ENCODE measurements around the gene RIOK3. TPM values are rescaled to one million over a fixed set of nuclear protein-coding genes. Genes with fewer than 3 reads are reported as not detected.
"Not testable (repeated sequence)": the region's sequence is repeated elsewhere in the genome, so short reads cannot be mapped to it uniquely, and the experiment has no call there.

Gene RIOK3
- polyA plus RNA-seq, 1 donor from 2014 or later: 109 TPM

GRCh38 chr18:23506393-23506792 is 53.3 kb downstream of the RIOK3 start:
- Histone ChIP-seq H3K9ac (ENCODE audit: low read length) (no peak overlapping the region), H3K79me2 (replicated peaks; ENCODE audit: insufficient read depth, low read length) (no peaks in the 10 kb centered on the region)
- no peak for TF ChIP-seq MXI1 (conservative IDR thresholded peaks at IDR 0.05; ENCODE audit: poor library complexity, severe bottlenecking)
- TF ChIP-seq POLR2AphosphoS5 (IDR thresholded peaks at IDR 0.05): no peak
- no peak for TF ChIP-seq EZH2 (IDR thresholded peaks at IDR 0.05; ENCODE audit: borderline replicate concordance, insufficient read depth, low read length, poor library complexity, severe bottlenecking)
- TF ChIP-seq, protein P1, sequence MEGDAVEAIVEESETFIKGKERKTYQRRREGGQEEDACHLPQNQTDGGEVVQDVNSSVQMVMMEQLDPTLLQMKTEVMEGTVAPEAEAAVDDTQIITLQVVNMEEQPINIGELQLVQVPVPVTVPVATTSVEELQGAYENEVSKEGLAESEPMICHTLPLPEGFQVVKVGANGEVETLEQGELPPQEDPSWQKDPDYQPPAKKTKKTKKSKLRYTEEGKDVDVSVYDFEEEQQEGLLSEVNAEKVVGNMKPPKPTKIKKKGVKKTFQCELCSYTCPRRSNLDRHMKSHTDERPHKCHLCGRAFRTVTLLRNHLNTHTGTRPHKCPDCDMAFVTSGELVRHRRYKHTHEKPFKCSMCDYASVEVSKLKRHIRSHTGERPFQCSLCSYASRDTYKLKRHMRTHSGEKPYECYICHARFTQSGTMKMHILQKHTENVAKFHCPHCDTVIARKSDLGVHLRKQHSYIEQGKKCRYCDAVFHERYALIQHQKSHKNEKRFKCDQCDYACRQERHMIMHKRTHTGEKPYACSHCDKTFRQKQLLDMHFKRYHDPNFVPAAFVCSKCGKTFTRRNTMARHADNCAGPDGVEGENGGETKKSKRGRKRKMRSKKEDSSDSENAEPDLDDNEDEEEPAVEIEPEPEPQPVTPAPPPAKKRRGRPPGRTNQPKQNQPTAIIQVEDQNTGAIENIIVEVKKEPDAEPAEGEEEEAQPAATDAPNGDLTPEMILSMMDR (IDR thresholded peaks at IDR 0.05; ENCODE audit: poor library complexity, severe bottlenecking): no peak
- TF ChIP-seq SMC3 (conservative IDR thresholded peaks at IDR 0.05; ENCODE audit: poor library complexity): no peak
- no peak for TF ChIP-seq REST (IDR thresholded peaks at IDR 0.05; ENCODE audit: borderline replicate concordance)
- no peak for TF ChIP-seq TAF1 (IDR thresholded peaks at IDR 0.05; ENCODE audit: low read depth)
- TF ChIP-seq EP300 (conservative IDR thresholded peaks at IDR 0.05; ENCODE audit: poor library complexity, severe bottlenecking): no peak
- TF ChIP-seq RAD21 (conservative IDR thresholded peaks at IDR 0.05): no peak

DNA sequence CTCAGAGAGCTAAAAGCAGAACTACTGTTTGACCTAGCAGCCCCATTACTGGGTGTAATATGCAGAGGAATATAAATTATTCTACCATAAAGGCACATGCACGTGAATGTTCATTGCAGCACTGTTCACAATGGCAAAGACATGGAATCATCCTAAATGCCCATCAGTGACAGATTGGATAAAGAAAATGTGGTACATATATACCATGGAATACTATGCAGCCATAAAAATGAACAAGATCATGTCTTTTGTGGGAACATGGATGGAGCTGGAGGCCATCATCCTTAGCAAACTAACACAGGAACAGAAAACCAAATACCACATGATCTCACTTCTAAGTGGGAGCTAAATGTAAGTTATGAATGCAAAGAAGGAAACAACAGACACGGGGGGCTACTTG is 57.8 kb downstream of the RIOK3 start:
- not testable (repeated sequence) for H3K4me3 ChIP-seq (ENCODE audit: low read length); H3F3A ChIP-seq (ENCODE audit: insufficient read depth, low read length, poor library complexity, severe bottlenecking); H3K4me2 ChIP-seq (ENCODE audit: low read length); H3K27me3 ChIP-seq (ENCODE audit: insufficient read depth, low read depth, low read length); H3K9ac ChIP-seq (ENCODE audit: low read length); H3K9me3 ChIP-seq (ENCODE audit: low read length); H3K36me3 ChIP-seq (ENCODE audit: insufficient read depth, low read length); H3K9me2 ChIP-seq (ENCODE audit: insufficient read depth, low read length); H3K27ac ChIP-seq (ENCODE audit: low read length); H3K79me2 ChIP-seq (replicated peaks; ENCODE audit: insufficient read depth, low read length); H4K20me1 ChIP-seq (ENCODE audit: insufficient read depth); H2AFZ ChIP-seq (ENCODE audit: low read depth, low read length)

More at GRCh38 chr18:23506393-23506792, 53.3 kb downstream of the RIOK3 start:
- Histone ChIP-seq H3K9me3 (ENCODE audit: low read length) (no peaks in the 10 kb centered on the region), H4K20me1 (ENCODE audit: insufficient read depth) (no peaks in the 10 kb centered on the region), H3K4me3 (ENCODE audit: low read length) (no peak overlapping the region), H3K27ac (ENCODE audit: low read length) (no peak overlapping the region), H3F3A (ENCODE audit: insufficient read depth, low read length, poor library complexity, severe bottlenecking) (no peaks in the 10 kb centered on the region), H3K4me2 (ENCODE audit: low read length) (no peak overlapping the region), H3K9me2 (ENCODE audit: insufficient read depth, low read length) (no peaks in the 10 kb centered on the region), H3K27me3 (ENCODE audit: insufficient read depth, low read depth, low read length) (no peaks in the 10 kb centered on the region), H3K36me3 (ENCODE audit: insufficient read depth, low read length) (no peaks in the 10 kb centered on the region), H2AFZ (ENCODE audit: low read depth, low read length) (no peak overlapping the region)

- not testable (repeated sequence) for H3K79me2 ChIP-seq (replicated peaks; ENCODE audit: insufficient read depth, low read length); H3K9me3 ChIP-seq (ENCODE audit: low read length); H3K4me2 ChIP-seq (ENCODE audit: low read length); H2AFZ ChIP-seq (ENCODE audit: low read depth, low read length); H3K27me3 ChIP-seq (ENCODE audit: insufficient read depth, low read depth, low read length); H3K36me3 ChIP-seq (ENCODE audit: insufficient read depth, low read length); H4K20me1 ChIP-seq (ENCODE audit: insufficient read depth); H3K4me3 ChIP-seq (ENCODE audit: low read length); H3K9ac ChIP-seq (ENCODE audit: low read length); H3K9me2 ChIP-seq (ENCODE audit: insufficient read depth, low read length); H3F3A ChIP-seq (ENCODE audit: insufficient read depth, low read length, poor library complexity, severe bottlenecking); H3K27ac ChIP-seq (ENCODE audit: low read length)
Observed at GRCh38 chr18:23512216-23512615, 59.1 kb downstream of the RIOK3 start.
